ENCODE results near the gene CPNE5.

The CPNE5 gene

GRCh38 chr6:36779227-36779626 lies 60.0 kb downstream of the CPNE5 start:
- no peak overlapping the region for H3K4me3 ChIP-seq (ENCODE audit: low read depth, low read length)
- in situ Hi-C loops (cut with HindIII; ENCODE audit: low sequenced_read_pairs): no loop called here
- no peak for DNase-seq (ENCODE audit: low read depth, low spot score)
- TF ChIP-seq, protein P1, sequence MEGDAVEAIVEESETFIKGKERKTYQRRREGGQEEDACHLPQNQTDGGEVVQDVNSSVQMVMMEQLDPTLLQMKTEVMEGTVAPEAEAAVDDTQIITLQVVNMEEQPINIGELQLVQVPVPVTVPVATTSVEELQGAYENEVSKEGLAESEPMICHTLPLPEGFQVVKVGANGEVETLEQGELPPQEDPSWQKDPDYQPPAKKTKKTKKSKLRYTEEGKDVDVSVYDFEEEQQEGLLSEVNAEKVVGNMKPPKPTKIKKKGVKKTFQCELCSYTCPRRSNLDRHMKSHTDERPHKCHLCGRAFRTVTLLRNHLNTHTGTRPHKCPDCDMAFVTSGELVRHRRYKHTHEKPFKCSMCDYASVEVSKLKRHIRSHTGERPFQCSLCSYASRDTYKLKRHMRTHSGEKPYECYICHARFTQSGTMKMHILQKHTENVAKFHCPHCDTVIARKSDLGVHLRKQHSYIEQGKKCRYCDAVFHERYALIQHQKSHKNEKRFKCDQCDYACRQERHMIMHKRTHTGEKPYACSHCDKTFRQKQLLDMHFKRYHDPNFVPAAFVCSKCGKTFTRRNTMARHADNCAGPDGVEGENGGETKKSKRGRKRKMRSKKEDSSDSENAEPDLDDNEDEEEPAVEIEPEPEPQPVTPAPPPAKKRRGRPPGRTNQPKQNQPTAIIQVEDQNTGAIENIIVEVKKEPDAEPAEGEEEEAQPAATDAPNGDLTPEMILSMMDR (IDR thresholded peaks at IDR 0.05; ENCODE audit: low read depth, low read length): no peak

GRCh38 chr6:36777801-36778200 lies 61.4 kb downstream of the CPNE5 start:
- in situ Hi-C loops (cut with HindIII; ENCODE audit: low sequenced_read_pairs): no loop called here

GRCh38 chr6:36776167-36776566 lies 63.1 kb downstream of the CPNE5 start:
- in situ Hi-C loops (cut with HindIII; ENCODE audit: low sequenced_read_pairs): no loop called here
- TF ChIP-seq, protein P1 (IDR thresholded peaks at IDR 0.05; ENCODE audit: low read depth, low read length): no peak
- no peak for DNase-seq (ENCODE audit: low read depth, low spot score)
- no peak overlapping the region for H3K4me3 ChIP-seq (ENCODE audit: low read depth, low read length)

More at GRCh38 chr6:36777801-36778200, 61.4 kb downstream of the CPNE5 start:
- no peak for DNase-seq (ENCODE audit: low read depth, low spot score)
- TF ChIP-seq, protein P1 (IDR thresholded peaks at IDR 0.05; ENCODE audit: low read depth, low read length): no peak
- no peak overlapping the region for H3K4me3 ChIP-seq (ENCODE audit: low read depth, low read length)

GRCh38 chr6:36774331-36774730 lies 64.9 kb downstream of the CPNE5 start:
- in situ Hi-C loops (cut with HindIII; ENCODE audit: low sequenced_read_pairs): no loop called here
- DNase-seq (ENCODE audit: low read depth, low spot score): no peak
- no peak overlapping the region for H3K4me3 ChIP-seq (ENCODE audit: low read depth, low read length)
- TF ChIP-seq, protein P1 (IDR thresholded peaks at IDR 0.05; ENCODE audit: low read depth, low read length): no peak

DNA sequence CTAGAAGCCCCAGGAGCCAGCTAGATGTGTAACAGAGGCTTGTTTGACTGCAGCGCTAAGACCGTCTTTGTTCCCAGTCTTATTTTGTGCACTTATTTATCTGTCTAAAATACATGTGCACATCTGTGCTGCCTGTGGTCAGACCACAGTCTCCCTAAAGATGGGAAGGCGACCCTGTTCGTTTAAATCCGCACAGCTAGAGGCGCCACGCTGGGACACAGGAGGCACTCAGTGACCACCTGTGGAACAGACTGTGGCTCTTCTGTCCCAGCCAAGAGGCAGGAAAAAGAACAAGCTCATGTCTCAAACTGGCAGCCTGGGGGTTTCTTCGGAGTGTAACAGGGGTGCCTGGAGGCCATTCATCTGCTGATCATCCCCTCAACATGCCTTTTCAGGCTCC lies 66.8 kb downstream of the CPNE5 start:
- no peak for DNase-seq (ENCODE audit: low read depth, low spot score)
- H3K4me3 ChIP-seq (ENCODE audit: low read depth, low read length): no peak overlapping the region
- in situ Hi-C loops (cut with HindIII; ENCODE audit: low sequenced_read_pairs): no loop called here
- TF ChIP-seq, protein P1 (IDR thresholded peaks at IDR 0.05; ENCODE audit: low read depth, low read length): no peak

GRCh38 chr6:36771145-36771544 lies 68.1 kb downstream of the CPNE5 start:
- no peak overlapping the region for H3K4me3 ChIP-seq (ENCODE audit: low read depth, low read length)
- no peak for DNase-seq (ENCODE audit: low read depth, low spot score)
- TF ChIP-seq, protein P1 (IDR thresholded peaks at IDR 0.05; ENCODE audit: low read depth, low read length): no peak
- in situ Hi-C loops (cut with HindIII; ENCODE audit: low sequenced_read_pairs): no loop called here
